HCT116 (cell line): Measurements from ENCODE around the gene PIAS3. TPM values are rescaled to one million over a fixed set of nuclear protein-coding genes. Genes with fewer than 3 reads are reported as not detected.

Experiments
- ATAC-seq: fragments of 200-7000 bp; cut with Tn5 transposase; 2 replicates; pipeline ENCODE4 v1.9.1; 2020; ENCODE audit warnings: mild to moderate bottlenecking, moderate library complexity
- BruUV-seq: library from RNA; stranded (reverse); fragments of 400-500 nt; replicated peaks from 2 replicates; lab custom pipeline; 2021; lab: Mats Ljungman, UMichigan
- CTCF ChIA-PET: fragments of 300-600 bp; sonication (Branson Sonifier 250); formaldehyde crosslinking; loops from one replicate; lab custom pipeline; 2021; ENCODE audit warnings: antibody characterized with exemption; lab: Charles Lee
- POLR2A ChIA-PET: fragments of 300-600, 350-600 bp; sonication (Branson Sonifier 250); formaldehyde crosslinking; loops from one replicate; lab custom pipeline; 2021; ENCODE audit warnings: antibody characterized with exemption; lab: Charles Lee
- RAD21 ChIA-PET, 2 experiments: fragments of 300-600 bp; sonication (Branson Sonifier 250); formaldehyde crosslinking; loops; one replicate each; lab custom pipeline; 2023; ENCODE audit warnings: low total read pairs in 2 of 2; ENCODE audit not compliant: uncharacterized antibody in 2 of 2, unreplicated experiment in 2 of 2, low non-redundant PET in 1 of 2; lab: Charles Lee
- DNase-seq: peaks from one replicate; pipeline ENCODE4 v3.0.0-alpha.2; 2010; ENCODE audit warnings: low read depth, low spot score
- H2AFZ ChIP-seq: fragments of 200-600 bp; shearing (Covaris generic), sonication (generic); 2 replicates; pipeline ENCODE4 v1.6.1; 2017; ENCODE audit warnings: low read depth, mixed run types, mixed read lengths, antibody characterized with exemption, low read length; ENCODE audit not compliant: poor library complexity, severe bottlenecking
- H3K27ac ChIP-seq: 2 replicates; pipeline ENCODE4 v1.5.1; 2012; ENCODE audit warnings: low read depth, low read length
- H3K27me3 ChIP-seq: fragments of 200-600 bp; sonication (generic); 2 replicates; pipeline ENCODE4 v1.6.1; 2016; ENCODE audit warnings: mixed run types, low read length, mixed read lengths; ENCODE audit not compliant: insufficient read depth
- H3K36me3 ChIP-seq, 2 experiments: fragments of 200-500 bp in 1 of 2; fragments of 200-600 bp in 1 of 2; sonication (Bioruptor generic) in 1 of 2; sonication (generic) in 1 of 2; 2 replicates each; pipeline versions ENCODE4 v1.5.1 to v1.6.1; 2014 to 2016; ENCODE audit warnings: low read length in 2 of 2, inconsistent platforms in 1 of 2, mixed read lengths in 1 of 2, mixed run types in 1 of 2; ENCODE audit not compliant: insufficient read depth in 2 of 2, control insufficient read depth in 1 of 2
- H3K4me1 ChIP-seq, 2 experiments: fragments of 200-600 bp in 1 of 2; sonication (generic) in 1 of 2; 2 replicates each; pipeline versions ENCODE4 v1.5.1 to v1.6.1; 2012 to 2017; ENCODE audit warnings: low read length in 2 of 2, inconsistent platforms in 1 of 2, mild to moderate bottlenecking in 1 of 2, mixed read lengths in 1 of 2, mixed run types in 1 of 2, moderate library complexity in 1 of 2; ENCODE audit not compliant: insufficient read depth in 2 of 2, control insufficient read depth in 1 of 2
- H3K4me2 ChIP-seq: fragments of 200-600 bp; sonication (generic); 2 replicates; pipeline ENCODE4 v1.6.1; 2017; ENCODE audit warnings: mixed run types, low read length, mixed read lengths
- H3K4me3 ChIP-seq, 2 experiments: fragments of 200-600 bp in 1 of 2; sonication (generic) in 1 of 2; replicated peaks in 1 of 2; 2 replicates each; pipeline ENCODE4 v1.5.1; 2011 to 2016; ENCODE audit warnings: low read length in 2 of 2, control low read depth in 1 of 2, low read depth in 1 of 2, mild to moderate bottlenecking in 1 of 2, mixed read lengths in 1 of 2, mixed run types in 1 of 2
- H3K79me2 ChIP-seq: fragments of 200-600 bp; sonication (generic); 2 replicates; pipeline ENCODE4 v1.6.1; 2017; ENCODE audit warnings: mild to moderate bottlenecking, mixed run types, low read length, moderate library complexity, mixed read lengths; ENCODE audit not compliant: insufficient read depth
- H3K9ac ChIP-seq: fragments of 200-600 bp; sonication (generic); 2 replicates; pipeline ENCODE4 v1.6.1; 2016; ENCODE audit warnings: low read length, mixed read lengths
- H3K9me2 ChIP-seq: fragments of 200-600 bp; sonication (generic), shearing (Covaris generic); 2 replicates; pipeline ENCODE4 v1.6.1; 2017; ENCODE audit warnings: mixed run types, mild to moderate bottlenecking, moderate library complexity; ENCODE audit not compliant: insufficient read depth
- H3K9me3 ChIP-seq, 2 experiments: fragments of 200-500 bp in 1 of 2; fragments of 200-600 bp in 1 of 2; sonication (Bioruptor generic) in 1 of 2; sonication (generic) in 1 of 2; 2 replicates each; pipeline ENCODE4 v1.6.1; 2014 to 2017; ENCODE audit warnings: low read length in 2 of 2, mixed read lengths in 2 of 2, inconsistent platforms in 1 of 2, low read depth in 1 of 2, mild to moderate bottlenecking in 1 of 2, mixed run types in 1 of 2, moderate library complexity in 1 of 2; ENCODE audit not compliant: control insufficient read depth in 1 of 2, insufficient read depth in 1 of 2
- H4K20me1 ChIP-seq: fragments of 200-600 bp; sonication (generic), shearing (Covaris generic); 2 replicates; pipeline ENCODE4 v1.6.1; 2017; ENCODE audit warnings: mixed run types, mild to moderate bottlenecking, moderate library complexity; ENCODE audit not compliant: insufficient read depth
- CBX3 ChIP-seq: IDR thresholded peaks from 2 replicates; pipeline ENCODE4 v1.6.1; 2012; ENCODE audit warnings: low read depth
- CEBPB ChIP-seq: IDR thresholded peaks from 2 replicates; pipeline ENCODE4 v1.6.1; 2012; ENCODE audit warnings: low read depth
- ELF1 ChIP-seq: IDR thresholded peaks from 2 replicates; pipeline ENCODE4 v1.6.1; 2012; ENCODE audit warnings: low read depth, borderline replicate concordance
- EZH2 ChIP-seq: fragments of 200-600 bp; sonication (generic); IDR thresholded peaks from 2 replicates; pipeline ENCODE4 v1.6.1; 2017; ENCODE audit warnings: antibody characterized with exemption, mixed run types
- FOSL1 ChIP-seq: IDR thresholded peaks from 2 replicates; pipeline ENCODE4 v1.6.1; 2012; ENCODE audit warnings: low read depth
- POLR2A ChIP-seq: IDR thresholded peaks from 2 replicates; pipeline ENCODE4 v1.7.0; 2011; ENCODE audit warnings: borderline replicate concordance; ENCODE audit not compliant: insufficient read depth, insufficient read length; ENCODE audit errors: extremely low read depth
- SRF ChIP-seq: IDR thresholded peaks from 2 replicates; pipeline ENCODE4 v1.6.1; 2012; ENCODE audit warnings: low read depth
- YY1 ChIP-seq: IDR thresholded peaks from 2 replicates; pipeline ENCODE4 v1.6.1; 2011; ENCODE audit warnings: low read length, low read depth, moderate library complexity, mild to moderate bottlenecking; ENCODE audit not compliant: insufficient replicate concordance; ENCODE audit errors: extremely low read depth
- ZFX ChIP-seq: fragments of 450-650 bp; IDR thresholded peaks from 2 replicates; pipeline ENCODE4 v1.6.1; 2017
- intact Hi-C: fragments of 100-400 bp; cut with micrococcal nuclease; formaldehyde crosslinking; loops from 2 replicates; pipeline ENCODE4 v1.10.0; 2022
- total RNA-seq: library from RNA; stranded (reverse); gene quantifications from one replicate; pipeline ENCODE4 v1.2.1, GENCODE V29; 2021; ENCODE audit not compliant: unreplicated experiment
- TF ChIP-seq, protein P1 (sequence below): IDR thresholded peaks from 2 replicates; pipeline ENCODE4 v1.6.1; 2011; ENCODE audit warnings: mild to moderate bottlenecking, low read length, moderate library complexity; ENCODE audit not compliant: insufficient replicate concordance; ENCODE audit errors: extremely low read depth
- TF ChIP-seq, protein P2 (sequence below): IDR thresholded peaks from 2 replicates; pipeline ENCODE4 v1.6.1; 2012
- TF ChIP-seq, protein P3 (sequence below): IDR thresholded peaks from 2 replicates; pipeline ENCODE4 v1.6.1; 2012

Gene PIAS3
- total RNA-seq, 1 experiment from 2014 or later, result 31.2 TPM

DNA sequence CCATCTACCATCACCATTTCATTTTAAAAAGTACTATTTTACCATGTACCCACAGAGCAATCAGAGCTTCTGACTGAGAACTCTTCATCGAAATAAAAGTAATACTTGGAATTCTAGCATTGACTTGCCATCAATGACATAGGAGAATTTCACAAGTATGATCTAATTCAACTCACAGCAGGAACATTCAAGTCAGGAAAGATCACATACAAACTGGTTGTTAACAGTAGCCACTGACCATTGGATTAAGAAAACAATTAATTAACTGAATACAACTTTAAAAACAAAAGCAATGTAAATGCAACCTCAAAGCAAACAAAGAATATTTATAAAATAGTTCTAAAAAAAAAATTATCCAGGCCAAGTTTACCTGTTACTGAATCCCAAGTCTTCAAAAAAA, 53.8 kb downstream of the PIAS3 start:
- Histone ChIP-seq H3K4me3 (no peak overlapping the region), H3K36me3 (no peaks in the 10 kb centered on the region), H3K4me1 (peaks cover 0 to 13% of the 10 kb centered on the region in 2 experiments; a peak in 1 of 4 replicates), H3K9ac (no peak overlapping the region), H3K9me3 (no peaks in the 10 kb centered on the region), H2AFZ (no peak overlapping the region), H3K27me3 (no peaks in the 10 kb centered on the region), H3K4me2 (no peak overlapping the region), H3K27ac (no peak overlapping the region), H3K79me2 (peaks cover 72% of the 10 kb centered on the region), H4K20me1 (no peaks in the 10 kb centered on the region), H3K9me2 (no peaks in the 10 kb centered on the region)
- intact Hi-C loops, result no loop called here
- DNase-seq, result no peak
- ChIA-PET POLR2A (no interaction called here), RAD21 (no interaction called here), CTCF (no interaction called here)
- no TSS peak for BruUV-seq
- TF ChIP-seq, protein P1, sequence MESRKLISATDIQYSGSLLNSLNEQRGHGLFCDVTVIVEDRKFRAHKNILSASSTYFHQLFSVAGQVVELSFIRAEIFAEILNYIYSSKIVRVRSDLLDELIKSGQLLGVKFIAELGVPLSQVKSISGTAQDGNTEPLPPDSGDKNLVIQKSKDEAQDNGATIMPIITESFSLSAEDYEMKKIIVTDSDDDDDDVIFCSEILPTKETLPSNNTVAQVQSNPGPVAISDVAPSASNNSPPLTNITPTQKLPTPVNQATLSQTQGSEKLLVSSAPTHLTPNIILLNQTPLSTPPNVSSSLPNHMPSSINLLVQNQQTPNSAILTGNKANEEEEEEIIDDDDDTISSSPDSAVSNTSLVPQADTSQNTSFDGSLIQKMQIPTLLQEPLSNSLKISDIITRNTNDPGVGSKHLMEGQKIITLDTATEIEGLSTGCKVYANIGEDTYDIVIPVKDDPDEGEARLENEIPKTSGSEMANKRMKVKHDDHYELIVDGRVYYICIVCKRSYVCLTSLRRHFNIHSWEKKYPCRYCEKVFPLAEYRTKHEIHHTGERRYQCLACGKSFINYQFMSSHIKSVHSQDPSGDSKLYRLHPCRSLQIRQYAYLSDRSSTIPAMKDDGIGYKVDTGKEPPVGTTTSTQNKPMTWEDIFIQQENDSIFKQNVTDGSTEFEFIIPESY, result no peak
- TF ChIP-seq POLR2A (no peak), CEBPB (no peak), SRF (no peak), ZFX (no peak), YY1 (no peak), EZH2 (no peak), CBX3 (no peak), FOSL1 (no peak), ELF1 (no peak)
- TF ChIP-seq, protein P2, sequence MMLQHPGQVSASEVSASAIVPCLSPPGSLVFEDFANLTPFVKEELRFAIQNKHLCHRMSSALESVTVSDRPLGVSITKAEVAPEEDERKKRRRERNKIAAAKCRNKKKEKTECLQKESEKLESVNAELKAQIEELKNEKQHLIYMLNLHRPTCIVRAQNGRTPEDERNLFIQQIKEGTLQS, result no peak
- TF ChIP-seq, protein P3, sequence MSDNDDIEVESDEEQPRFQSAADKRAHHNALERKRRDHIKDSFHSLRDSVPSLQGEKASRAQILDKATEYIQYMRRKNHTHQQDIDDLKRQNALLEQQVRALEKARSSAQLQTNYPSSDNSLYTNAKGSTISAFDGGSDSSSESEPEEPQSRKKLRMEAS, result no peak
- no peak for ATAC-seq
